ENCODE data around the gene MYL1.

Gene MYL1

GRCh38 chr2:210318891-210319290 lies 3.9 kb upstream of the MYL1 start:
- Histone ChIP-seq H3K9ac (ENCODE audit: low read length) (no peak overlapping the region), H3K9me3 (ENCODE audit: low read length) (no peaks in the 10 kb centered on the region), H3K9me2 (ENCODE audit: low read depth, low read length) (no peaks in the 10 kb centered on the region), H3K27me3 (ENCODE audit: insufficient read depth, low read length) (no peaks in the 10 kb centered on the region), H3K27ac (ENCODE audit: low read depth, low read length, poor library complexity, severe bottlenecking) (no peak overlapping the region), H3K4me2 (ENCODE audit: low read length) (no peak overlapping the region), H3K36me3 (ENCODE audit: insufficient read depth, low read length) (no peaks in the 10 kb centered on the region), H4K20me1 (ENCODE audit: insufficient read depth, low read length) (no peaks in the 10 kb centered on the region), H3K4me3 (ENCODE audit: low read depth, low read length, poor library complexity, severe bottlenecking) (no peak overlapping the region), H2AFZ (ENCODE audit: low read length) (no peak overlapping the region), H3K4me1 (ENCODE audit: insufficient read depth, low read length, severe bottlenecking) (no peaks in the 10 kb centered on the region), H3F3A (ENCODE audit: insufficient read depth, low read length) (no peaks in the 10 kb centered on the region), H3K79me2 (ENCODE audit: insufficient read depth, low read length) (no peaks in the 10 kb centered on the region)
- no peak for TF ChIP-seq CTCF (IDR thresholded peaks at IDR 0.05; ENCODE audit: low read length)
- TF ChIP-seq EZH2 (IDR thresholded peaks at IDR 0.05; ENCODE audit: borderline replicate concordance, low read length), result no peak

- no peak overlapping the region for H3K4me2 ChIP-seq (ENCODE audit: low read length)
- TF ChIP-seq EZH2 (IDR thresholded peaks at IDR 0.05; ENCODE audit: borderline replicate concordance, low read length) (no peak), CTCF (IDR thresholded peaks at IDR 0.05; ENCODE audit: low read length) (no peak)
- no peaks in the 10 kb centered on the region for H3K9me3 ChIP-seq (ENCODE audit: low read length)
- no peak overlapping the region for H3K4me3 ChIP-seq (ENCODE audit: low read depth, low read length, poor library complexity, severe bottlenecking)
- H3K9me2 ChIP-seq (ENCODE audit: low read depth, low read length), result no peaks in the 10 kb centered on the region
- H4K20me1 ChIP-seq (ENCODE audit: insufficient read depth, low read length), result no peaks in the 10 kb centered on the region
- no peak overlapping the region for H3K27ac ChIP-seq (ENCODE audit: low read depth, low read length, poor library complexity, severe bottlenecking)
- H3K36me3 ChIP-seq (ENCODE audit: insufficient read depth, low read length), result no peaks in the 10 kb centered on the region
- no peak overlapping the region for H2AFZ ChIP-seq (ENCODE audit: low read length)
- no peaks in the 10 kb centered on the region for H3K27me3 ChIP-seq (ENCODE audit: insufficient read depth, low read length)
- no peaks in the 10 kb centered on the region for H3K79me2 ChIP-seq (ENCODE audit: insufficient read depth, low read length)
- no peaks in the 10 kb centered on the region for H3K4me1 ChIP-seq (ENCODE audit: insufficient read depth, low read length, severe bottlenecking)
- H3K9ac ChIP-seq (ENCODE audit: low read length), result no peak overlapping the region
- H3F3A ChIP-seq (ENCODE audit: insufficient read depth, low read length), result no peaks in the 10 kb centered on the region
Measured at GRCh38 chr2:210318486-210318885, 3.5 kb upstream of the MYL1 start.

GRCh38 chr2:210310550-210310949 lies 4.4 kb downstream of the MYL1 start:
- no peak overlapping the region for H3K9ac ChIP-seq (ENCODE audit: low read length)
- no peaks in the 10 kb centered on the region for H3K27me3 ChIP-seq (ENCODE audit: insufficient read depth, low read length)

More at GRCh38 chr2:210310550-210310949, 4.4 kb downstream of the MYL1 start:
- no peak for TF ChIP-seq EZH2 (IDR thresholded peaks at IDR 0.05; ENCODE audit: borderline replicate concordance, low read length)
- TF ChIP-seq CTCF (IDR thresholded peaks at IDR 0.05; ENCODE audit: low read length), result no peak
- Histone ChIP-seq H2AFZ (ENCODE audit: low read length) (no peak overlapping the region), H3K4me1 (ENCODE audit: insufficient read depth, low read length, severe bottlenecking) (no peaks in the 10 kb centered on the region), H3K27ac (ENCODE audit: low read depth, low read length, poor library complexity, severe bottlenecking) (no peak overlapping the region), H3K79me2 (ENCODE audit: insufficient read depth, low read length) (no peaks in the 10 kb centered on the region), H3K9me2 (ENCODE audit: low read depth, low read length) (no peaks in the 10 kb centered on the region), H3K4me2 (ENCODE audit: low read length) (no peak overlapping the region), H3K4me3 (ENCODE audit: low read depth, low read length, poor library complexity, severe bottlenecking) (no peak overlapping the region), H3F3A (ENCODE audit: insufficient read depth, low read length) (no peaks in the 10 kb centered on the region), H3K9me3 (ENCODE audit: low read length) (no peaks in the 10 kb centered on the region), H4K20me1 (ENCODE audit: insufficient read depth, low read length) (no peaks in the 10 kb centered on the region), H3K36me3 (ENCODE audit: insufficient read depth, low read length) (no peaks in the 10 kb centered on the region)

Data from OCI-LY1 (cell line).